GM12892 (cell line): ENCODE results near the gene IGFBP5.

Experiments used
- POLR2A ChIP-seq: IDR thresholded peaks from 2 replicates; pipeline ENCODE4 v1.6.1; 2011; ENCODE audit warnings: low read depth, low read length, control low read depth
- POLR2AphosphoS5 ChIP-seq: IDR thresholded peaks from 2 replicates; pipeline ENCODE4 v1.6.1; 2011; ENCODE audit warnings: low read depth, low read length, control low read depth

DNA sequence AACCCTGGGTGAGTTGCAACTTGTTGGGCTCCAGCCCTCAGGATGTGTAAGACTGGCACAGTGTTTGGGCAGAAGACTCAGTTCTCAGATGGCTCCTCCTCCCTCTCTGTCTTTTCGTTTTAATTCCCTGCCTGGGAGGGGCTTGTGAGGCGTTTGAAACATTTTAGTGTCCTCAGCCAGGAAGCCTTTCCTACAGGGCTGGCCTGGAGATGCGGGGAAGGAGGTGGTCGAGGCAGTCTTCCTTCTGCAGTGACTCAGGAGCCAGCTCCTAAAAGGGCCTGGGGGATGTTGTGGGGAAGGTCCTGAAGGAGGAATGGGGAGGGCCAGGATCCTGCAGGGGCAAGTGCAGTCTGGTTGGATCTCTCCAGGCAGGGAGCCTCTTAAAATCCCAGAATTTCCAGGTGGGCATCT, 22.1 kb upstream of the IGFBP5 start:
- no peak for TF ChIP-seq POLR2AphosphoS5
- no peak for TF ChIP-seq POLR2A
